Glomerular visceral epithelial cell (primary cell): ENCODE measurements around the gene INPP5F.
"Not testable (repeated sequence)": the region's sequence is repeated elsewhere in the genome, so short reads cannot be mapped to it uniquely, and the experiment has no call there.

ENCODE experiments used
- DNase-seq: peaks from one replicate; pipeline ENCODE4 v3.0.0-alpha.2; 2016; ENCODE audit errors: extremely low spot score

The INPP5F gene

DNA sequence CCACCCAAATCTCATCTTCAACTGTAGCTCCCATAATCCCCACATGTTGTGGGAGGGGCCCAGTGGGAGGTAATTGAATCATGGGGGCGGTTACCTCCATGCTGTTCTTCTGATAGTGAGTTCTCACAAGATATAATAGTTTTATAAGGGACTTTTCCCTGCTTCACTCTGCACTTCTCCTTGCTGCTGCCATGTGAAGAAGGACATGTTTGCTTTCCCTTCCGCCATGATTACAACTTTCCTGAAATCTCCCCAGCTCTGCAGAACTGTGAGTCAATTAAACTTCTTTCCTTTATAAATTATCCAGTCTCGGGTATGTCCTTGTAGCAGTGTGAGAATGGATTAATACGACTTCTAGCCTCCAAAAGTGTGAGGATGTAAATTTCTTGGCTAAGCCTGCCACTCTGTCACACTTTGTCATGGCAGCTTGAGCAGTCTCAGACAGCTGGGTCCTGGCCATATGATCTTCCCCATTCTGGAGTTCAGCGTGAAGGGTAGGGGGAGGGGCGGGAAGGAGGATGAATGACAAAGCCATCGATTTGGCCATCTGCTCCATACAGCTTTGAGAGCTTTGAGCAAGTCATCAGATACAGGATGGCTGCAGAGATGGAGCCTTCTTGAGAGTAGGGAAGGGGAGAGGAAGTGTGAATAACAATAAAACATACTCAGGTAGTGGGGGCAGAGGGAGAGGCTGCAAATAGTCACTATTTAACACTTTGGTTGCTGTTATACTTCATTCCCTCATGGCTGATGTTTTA is 19.1 kb upstream of the INPP5F start:
- DNase-seq, result no peak

DNA sequence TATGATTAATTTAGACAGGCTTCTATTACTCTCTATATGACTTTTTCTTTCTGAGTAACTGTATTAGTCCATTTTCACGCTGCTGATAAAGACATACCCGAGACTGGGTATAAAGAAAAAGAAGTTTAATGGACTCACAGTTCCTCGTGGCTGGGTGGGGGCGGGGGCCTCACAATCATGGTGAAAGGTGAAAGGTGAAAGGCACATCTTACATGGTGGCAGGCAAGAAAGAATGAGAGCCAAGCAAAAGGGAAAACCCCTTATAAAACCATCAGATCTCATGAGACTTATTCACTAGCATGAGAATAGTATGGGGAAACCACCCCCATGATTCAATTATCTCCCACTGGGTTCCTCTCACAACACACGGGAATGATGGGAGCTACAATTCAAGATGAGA is 18.5 kb upstream of the INPP5F start:
- not testable (repeated sequence) for DNase-seq

DNA sequence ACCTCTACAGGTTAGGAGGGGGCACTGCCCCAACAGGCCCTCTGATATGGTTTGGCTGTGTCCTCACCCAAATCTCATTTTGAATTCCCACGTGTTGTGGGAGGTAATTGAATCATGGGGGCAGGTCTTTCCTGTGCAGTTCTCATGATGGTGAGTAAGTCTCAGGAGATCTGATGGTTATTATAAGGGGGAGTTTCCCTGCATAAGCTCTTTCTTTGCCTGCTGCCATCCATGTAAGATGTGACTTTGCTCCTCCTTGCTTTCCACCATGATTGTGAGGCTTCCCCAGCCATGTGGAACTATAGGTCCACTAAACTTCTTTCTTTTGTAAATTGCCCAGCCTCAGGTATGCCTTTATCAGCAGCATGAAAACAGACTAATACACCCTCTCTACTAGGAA is 14.9 kb upstream of the INPP5F start:
- DNase-seq, result not testable (repeated sequence)

DNA sequence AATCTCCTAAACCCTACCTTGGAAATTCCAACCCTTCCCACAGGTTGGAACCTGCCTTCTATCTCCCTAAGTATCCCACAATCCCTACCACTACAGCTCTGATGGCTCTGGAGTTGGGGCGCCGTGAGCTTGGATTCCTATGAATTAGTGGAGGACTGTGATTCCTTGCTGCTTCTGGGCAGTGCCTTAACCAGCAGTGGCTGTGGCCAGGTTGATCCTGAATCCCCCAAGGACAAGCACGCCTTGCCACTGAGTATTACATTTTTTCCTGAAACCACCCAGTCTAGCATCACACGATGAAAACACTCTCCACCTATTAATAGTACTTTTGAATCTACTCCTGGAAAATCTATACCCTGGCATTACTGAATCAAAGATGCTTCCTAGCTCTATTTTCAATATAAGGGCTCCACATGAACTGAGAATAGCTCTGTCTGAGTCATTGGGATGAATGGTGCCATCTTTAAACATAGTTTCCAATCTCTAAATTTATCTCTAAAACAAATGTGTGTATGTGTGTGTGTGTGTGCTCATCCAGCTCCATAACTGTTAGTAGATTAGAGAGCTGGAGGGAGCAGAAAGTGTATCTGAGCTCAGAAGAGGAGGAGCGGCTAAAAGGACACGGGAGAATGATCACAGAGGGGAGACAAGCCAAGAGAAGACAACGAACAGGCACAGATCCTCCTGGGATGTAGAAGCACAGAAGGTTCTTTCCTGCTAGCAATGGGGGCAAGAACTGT is 11.9 kb upstream of the INPP5F start:
- DNase-seq, result no peak

DNA sequence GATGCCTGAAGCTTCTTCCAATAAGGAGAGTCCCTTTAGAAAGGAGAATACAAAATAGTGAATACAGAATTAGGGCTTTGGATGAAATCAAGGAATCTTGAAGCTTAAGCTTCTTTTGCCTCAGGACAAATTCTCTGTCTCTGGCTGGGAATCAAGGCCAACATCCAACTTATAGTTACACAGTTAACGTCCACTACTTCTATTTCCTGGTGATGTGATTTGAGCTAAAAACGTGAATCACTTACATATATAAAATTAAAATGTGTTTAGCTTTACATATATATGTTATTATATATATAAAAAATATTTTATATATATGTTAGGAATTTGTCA is 11.4 kb upstream of the INPP5F start:
- DNase-seq, result no peak

DNA sequence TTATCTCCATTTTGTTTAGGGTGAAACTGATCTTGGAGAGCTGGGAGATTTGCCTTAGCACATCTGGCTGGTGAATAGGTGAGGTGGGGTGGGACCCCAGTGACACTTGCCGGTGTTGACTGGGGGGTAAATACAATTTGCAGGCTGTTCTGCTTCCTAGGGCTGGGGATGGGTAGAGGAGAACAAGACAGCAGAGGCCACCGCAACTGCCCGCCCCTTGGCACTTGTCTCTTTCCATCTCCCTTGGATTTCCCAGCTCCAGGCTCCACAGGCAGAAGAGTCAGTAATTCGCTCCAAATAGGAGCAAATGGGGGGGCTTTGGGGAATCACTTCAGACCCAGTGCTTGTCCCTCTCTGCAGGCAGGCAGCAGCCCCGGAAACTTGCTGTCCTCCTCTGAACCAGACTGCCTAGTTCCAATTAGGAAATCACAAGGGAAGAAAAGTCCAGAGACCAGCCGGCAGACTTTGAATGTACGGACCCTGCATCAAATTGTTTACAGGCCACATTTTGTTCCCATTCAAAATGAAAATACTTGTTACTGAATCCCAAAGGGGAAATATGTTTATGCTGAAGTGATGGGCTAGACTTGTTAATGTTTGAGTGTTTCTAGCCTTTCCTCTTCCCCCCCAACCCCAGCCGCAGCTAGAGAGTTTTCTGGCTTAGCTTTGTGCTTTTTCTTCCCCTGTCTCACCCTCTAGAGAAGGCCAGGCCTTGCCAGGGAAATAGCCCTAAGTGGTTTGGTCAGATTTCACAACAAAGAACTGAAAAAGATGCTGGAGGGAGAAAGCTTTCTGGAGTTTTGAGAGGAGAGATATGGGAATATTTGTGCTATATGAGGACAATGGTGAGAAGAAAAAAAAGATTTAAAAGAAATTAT is 10.0 kb upstream of the INPP5F start:
- DNase-seq, result no peak

DNA sequence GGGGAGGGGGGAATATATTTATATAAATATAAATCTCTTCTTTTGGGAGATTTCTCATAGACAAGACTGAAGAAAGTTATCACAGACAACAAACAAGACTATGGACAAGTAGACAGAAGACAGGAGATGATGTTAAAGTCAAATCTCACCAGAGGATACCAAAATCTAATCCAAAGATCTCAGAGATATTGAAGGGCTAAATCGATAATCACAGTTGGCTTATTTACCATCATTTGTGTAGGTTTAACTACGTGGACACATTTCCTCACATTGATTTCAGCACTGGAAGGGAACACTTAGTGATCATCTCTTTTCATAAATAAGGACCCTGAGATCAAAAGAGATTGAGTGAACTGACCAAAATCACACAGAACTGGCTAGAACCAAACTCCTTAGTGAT is 2.7 kb upstream of the INPP5F start:
- no peak for DNase-seq

DNA sequence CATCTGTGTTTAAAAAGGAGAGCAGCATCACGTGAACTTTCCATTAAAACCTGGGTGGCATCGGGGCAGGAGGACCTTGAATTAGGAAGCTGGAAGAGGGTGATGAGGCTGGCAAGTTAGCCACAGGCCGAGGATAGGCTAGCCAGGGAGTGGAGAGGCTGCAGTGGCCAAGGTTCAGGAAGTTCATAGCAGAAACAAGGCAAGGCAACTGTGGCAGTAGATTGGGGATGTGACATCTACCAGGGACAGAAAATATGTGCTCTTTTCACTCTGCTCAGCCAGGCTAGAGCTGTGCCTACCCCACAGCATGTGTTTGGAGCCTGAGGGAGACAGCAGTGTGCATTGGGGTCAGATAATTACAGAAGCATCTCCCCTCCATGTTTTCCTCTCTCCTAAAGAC is 2.2 kb upstream of the INPP5F start:
- no peak for DNase-seq

DNA sequence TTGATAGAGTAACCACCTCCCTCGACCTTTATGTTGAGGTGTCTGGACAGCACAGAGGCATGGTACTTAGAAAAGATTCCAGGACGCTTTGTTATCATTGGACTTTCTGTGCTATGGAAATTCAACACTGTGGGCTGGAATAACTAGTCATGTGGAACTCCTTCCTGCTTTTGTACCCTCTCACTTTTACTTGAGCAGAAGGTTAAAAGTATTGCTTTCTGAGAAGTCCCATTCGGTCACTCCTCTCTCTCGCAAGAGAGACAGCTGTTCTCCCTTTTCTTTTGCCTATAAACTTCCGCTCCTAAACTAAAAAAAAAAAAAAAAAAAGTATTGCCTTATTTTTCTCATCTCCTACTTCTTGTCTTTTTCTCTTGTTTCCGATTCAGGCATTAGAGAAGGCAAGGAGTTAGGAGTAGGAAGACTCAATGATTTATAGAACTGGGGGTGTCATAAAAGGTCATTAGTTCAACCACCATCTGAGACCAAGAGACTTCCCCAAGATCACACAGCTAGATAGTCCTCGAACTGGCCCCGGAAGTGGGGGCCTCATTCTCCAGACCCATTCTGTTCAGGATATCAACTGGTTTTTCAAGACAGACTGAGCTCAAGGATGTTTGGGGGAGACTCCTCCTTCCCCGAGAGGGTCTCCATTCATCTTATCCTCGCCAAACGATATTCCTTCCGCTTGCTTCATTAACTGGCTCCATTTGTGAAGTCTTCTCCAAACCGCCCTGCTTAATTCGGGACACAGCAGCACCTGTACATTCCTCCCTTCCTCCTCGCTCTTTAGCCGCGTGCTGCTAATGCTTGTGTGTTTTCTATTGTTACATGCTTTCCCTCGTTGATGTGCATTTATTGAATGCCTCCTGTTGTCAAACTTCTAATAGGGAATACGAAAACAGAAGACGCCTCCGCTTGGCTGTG is 995 bp upstream of the INPP5F start:
- DNase-seq, result peak; percentile 62

DNA sequence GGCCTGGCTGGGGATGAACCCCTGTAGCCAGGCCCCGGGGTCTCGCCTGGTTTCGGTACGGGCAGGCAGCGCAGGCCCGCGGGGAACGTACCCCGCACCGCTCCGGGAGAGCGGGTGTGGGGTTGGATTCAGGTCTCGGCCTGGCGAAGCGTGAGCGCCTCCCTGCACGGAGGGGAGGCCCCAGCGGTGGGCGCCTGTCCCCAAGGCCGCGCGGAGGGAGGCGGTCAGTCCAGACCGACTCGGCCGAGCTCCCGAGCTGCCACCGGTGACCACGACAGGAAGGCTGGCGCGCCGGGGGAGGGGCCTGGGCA is 378 bp upstream of the INPP5F start:
- DNase-seq, result no peak

DNA sequence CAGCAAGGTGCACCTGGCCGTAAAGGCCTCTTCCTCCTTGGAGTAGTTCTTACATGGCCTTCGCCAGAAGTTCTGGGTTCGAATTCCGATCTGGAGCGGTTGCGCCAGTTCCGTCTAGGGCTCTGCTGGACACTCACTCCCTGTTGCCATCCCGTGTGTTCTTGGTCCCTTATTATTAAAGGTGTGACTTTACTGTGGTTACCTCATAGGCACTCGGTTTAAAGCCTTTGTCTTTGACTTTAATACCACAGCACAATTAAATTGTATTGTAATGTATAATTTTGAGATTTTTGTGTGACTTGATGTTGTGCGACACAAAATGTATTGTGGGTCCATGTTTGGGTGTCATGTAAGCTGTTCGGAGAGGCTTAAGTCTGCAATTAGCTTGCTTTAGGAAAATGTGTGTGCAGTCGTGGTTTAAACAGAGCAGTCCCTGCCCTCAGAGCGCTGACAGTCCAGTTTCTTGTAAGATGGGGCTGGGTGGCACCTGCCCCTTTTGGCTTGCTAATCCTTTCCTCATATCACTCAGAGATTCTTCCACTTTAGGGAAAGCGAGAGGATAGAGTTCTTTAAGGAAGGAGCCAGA is 919 bp downstream of the INPP5F start:
- no peak for DNase-seq

DNA sequence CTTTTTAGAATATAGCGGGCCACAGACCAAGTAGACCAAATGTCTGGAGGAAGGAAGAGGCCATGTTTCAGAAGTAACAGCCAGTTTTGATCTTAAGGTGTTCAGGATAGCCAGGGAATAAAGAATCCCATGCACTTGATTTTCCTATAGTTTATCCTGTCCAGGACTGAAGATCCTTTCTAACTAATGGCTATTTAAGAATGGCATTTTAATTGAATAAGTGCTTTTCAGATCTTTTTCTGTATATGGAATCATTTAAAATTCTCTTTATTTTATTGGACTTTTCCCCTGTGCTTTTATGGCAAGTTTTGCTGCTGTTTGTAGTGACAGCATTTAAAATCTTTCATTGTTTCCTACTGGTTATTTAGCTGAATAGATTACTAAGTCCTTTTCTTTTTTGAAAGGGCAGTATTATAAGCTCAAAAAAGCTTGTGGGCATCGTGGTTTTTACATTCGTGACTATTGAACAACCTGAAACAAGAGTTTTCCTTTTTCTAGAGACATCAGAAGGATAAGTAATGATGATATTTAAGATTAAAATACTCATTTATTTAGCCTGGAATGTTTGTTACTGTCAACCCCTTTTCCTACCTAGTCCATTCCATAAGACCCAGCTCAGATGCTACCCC is 2.4 kb downstream of the INPP5F start:
- no peak for DNase-seq

DNA sequence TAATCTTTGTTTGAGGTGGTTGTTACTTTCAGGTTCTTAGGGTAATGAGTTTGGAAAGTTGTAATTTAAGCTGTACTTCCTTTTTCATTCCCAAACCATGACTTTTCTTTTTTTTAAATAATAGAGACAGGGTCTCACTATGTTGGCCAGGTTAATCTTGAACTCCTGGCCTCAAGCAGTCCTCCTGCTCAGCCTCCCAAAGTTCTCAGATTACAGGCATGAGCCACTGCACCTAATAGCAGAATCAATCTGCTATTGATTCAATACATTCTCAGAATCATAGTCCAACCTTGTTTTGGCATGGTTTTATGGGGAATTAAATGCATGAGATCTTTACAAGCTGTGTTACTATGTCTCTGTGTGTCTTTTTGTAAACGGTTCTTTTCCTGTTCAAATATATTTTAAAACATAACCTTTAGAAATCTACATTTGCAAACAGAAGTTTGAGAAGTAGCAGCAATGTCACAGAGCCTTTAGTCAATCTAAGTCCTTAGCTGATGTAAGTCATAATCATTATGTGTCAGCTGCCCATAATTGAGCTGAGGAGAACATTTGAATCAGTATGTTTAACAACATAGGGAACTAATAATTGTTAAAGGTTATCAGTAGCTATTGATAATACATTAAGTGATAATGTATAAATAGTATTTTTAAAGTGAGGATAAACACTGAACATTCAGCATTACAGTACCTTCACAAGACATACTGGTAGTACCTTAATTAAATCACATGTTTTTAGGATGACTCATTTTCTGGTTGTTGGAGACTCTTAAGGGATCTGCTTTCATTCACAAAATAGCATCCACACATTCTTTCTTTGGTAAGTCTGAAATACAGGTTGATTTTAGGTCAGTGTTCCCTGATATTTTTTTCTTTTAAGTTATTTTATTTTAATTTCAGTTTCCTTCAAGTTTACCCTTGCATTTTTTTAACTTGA is 8.8 kb downstream of the INPP5F start:
- peak; percentile 26 for DNase-seq

DNA sequence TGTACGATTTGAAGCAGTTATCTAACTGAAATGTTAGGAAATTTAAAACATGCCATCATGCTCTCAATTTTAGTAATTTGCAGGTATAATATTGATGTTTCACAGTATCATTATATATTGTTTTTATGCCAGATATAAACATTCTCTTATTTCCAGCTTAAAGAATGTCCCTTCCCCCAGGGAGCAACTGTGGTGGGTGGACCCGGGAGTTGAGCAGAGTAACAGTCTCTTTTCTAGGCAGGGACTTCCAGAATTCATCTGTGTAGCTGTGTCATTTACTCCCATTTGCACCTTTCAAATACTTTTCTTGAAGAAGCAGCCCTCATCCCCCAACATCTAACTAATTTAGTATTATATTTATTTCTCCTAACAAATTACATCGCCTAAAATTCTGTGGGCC is 9.6 kb downstream of the INPP5F start:
- no peak for DNase-seq

DNA sequence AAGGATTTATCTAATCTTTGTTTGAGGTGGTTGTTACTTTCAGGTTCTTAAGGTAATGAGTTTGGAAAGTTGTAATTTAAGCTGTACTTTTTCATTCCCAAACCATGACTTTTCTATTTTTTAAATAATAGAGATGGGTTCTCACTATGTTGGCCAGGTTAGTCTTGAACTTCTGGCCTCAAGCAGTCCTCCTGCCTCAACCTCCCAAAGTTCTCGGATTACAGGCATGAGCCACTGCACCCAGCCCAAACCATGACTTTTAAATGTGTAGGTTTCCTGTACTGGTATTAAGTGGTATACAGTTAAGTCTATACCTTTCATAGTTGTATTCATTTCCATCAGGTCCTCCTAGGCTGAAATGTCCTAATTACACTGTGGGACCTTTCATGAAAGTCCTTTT is 10.4 kb downstream of the INPP5F start:
- no peak for DNase-seq

DNA sequence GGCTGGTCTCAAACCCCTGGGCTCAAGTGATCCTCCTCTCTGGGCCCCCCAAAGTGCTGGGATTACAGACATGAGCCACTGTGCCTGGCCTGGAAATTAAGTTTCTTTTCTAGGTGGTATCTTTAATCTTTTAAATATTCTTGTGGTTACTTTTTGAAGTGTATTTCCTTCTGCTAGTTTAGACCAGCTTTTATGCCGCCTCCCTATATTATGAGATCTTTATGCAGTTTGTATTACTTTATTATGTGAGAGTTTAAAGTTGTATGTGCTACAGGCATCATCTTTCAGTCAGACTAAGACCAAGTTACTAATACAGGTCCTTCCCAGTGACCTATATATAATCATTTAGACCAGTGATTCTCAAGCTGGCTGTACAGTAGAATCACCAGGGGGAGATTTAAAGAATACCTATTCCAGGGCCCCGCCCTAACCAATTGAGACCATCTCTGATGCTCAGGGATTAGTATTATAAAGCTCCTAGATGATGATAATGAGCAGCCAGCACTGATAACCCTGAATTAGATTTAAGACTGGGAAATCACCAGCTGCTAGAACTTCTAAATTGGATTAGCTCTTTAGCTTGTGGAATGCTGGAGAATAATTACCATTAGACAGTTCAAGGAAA is 11.3 kb downstream of the INPP5F start:
- no peak for DNase-seq

DNA sequence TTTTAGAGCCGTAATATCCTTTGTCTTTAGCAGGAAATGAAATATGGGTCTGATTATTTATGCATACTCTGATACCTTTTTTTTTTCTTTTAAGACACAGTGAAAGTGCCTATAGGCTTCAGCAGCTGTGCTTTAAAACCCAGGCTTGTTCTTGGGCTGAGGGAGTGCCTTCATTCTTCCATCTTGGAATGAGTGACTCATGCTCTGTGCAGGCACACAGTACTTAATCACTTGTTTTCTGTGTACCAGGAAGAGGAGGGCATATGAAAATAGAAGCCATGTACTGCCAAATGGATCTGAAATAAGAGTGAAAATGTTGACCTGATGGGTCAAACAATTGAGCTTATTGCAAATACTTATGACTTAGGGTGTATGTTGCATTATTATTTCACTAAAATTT is 12.0 kb downstream of the INPP5F start:
- peak; percentile 72 for DNase-seq

DNA sequence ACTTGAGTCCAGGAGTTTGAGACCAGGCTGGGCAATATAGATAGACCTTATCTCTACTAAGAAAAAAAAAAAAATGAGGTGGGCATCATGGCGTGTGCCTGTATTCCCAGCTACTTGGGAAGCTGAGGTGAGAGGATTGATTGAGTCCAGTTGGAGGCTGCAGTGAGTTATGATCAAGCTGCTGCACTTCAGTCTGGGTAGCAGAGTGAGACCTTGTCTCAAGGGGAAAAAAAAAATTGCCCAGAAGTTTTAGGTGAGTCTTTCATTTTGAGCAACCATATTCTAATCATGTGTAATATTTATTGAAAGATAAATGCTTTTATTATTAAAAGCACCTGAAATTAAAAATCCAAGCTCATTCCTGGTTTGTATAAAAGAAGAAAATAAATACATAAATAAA is 13.1 kb downstream of the INPP5F start:
- DNase-seq, result no peak

DNA sequence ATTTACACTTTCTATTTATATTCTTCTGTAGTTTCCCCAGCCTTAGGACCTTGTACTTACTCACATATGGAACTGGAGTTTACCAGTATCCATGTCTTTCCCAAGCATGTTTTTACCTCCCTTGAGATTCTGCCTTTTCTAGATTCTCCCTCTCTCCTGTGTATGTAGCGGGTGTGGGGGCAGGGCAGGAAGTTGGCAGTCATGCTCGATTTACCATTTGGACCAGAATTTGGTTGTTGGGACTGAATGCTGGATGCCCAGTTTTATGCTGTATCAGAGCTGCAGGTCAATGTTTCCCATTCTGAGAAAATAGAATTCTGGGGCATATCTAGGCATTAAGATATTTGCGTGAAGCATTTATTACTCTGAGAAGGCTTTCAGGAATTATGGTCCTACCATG is 14.2 kb downstream of the INPP5F start:
- no peak for DNase-seq
